ENCODE measurements around the gene LAMTOR1. TPM values are rescaled to one million over a fixed set of nuclear protein-coding genes. Genes with fewer than 3 reads are reported as not detected.

LAMTOR1 gene
- total RNA-seq, 1 donor from 2014 or later: 96.0 TPM

GRCh38 chr11:72075109-72075508, 28.0 kb downstream of the LAMTOR1 start:
- H3K36me3 ChIP-seq: peaks cover 6% of the 10 kb centered on the region
- H3K27ac ChIP-seq: peak overlapping the region; percentile 46
- no peaks in the 10 kb centered on the region for H3K9me3 ChIP-seq
- intact Hi-C loops (cut with DNase I): loop anchor here (5.0 kb wide), 1 partner anchor 33 kb away; no protein-coding TSS in a partner anchor
- H3K4me1 ChIP-seq: peaks cover 46% of the 10 kb centered on the region
- peak in 1 of 2 donors; percentile 34 for ATAC-seq
- TF ChIP-seq, protein P1, sequence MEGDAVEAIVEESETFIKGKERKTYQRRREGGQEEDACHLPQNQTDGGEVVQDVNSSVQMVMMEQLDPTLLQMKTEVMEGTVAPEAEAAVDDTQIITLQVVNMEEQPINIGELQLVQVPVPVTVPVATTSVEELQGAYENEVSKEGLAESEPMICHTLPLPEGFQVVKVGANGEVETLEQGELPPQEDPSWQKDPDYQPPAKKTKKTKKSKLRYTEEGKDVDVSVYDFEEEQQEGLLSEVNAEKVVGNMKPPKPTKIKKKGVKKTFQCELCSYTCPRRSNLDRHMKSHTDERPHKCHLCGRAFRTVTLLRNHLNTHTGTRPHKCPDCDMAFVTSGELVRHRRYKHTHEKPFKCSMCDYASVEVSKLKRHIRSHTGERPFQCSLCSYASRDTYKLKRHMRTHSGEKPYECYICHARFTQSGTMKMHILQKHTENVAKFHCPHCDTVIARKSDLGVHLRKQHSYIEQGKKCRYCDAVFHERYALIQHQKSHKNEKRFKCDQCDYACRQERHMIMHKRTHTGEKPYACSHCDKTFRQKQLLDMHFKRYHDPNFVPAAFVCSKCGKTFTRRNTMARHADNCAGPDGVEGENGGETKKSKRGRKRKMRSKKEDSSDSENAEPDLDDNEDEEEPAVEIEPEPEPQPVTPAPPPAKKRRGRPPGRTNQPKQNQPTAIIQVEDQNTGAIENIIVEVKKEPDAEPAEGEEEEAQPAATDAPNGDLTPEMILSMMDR (IDR thresholded peaks at IDR 0.05): no peak
- DNase-seq: no peak
- H3K4me3 ChIP-seq: no peak overlapping the region
- no peaks in the 10 kb centered on the region for H3K27me3 ChIP-seq (ENCODE audit: low read depth)

- ATAC-seq (peak; percentile 10 to 23), DNase-seq (no peak)
- TF ChIP-seq, protein P1 (IDR thresholded peaks at IDR 0.05): no peak
- H3K36me3 ChIP-seq: peaks cover 13% of the 10 kb centered on the region
- no peaks in the 10 kb centered on the region for H3K27me3 ChIP-seq (ENCODE audit: low read depth)
- no peak overlapping the region for H3K4me3 ChIP-seq
- H3K9me3 ChIP-seq: no peaks in the 10 kb centered on the region
- peaks cover 60% of the 10 kb centered on the region for H3K4me1 ChIP-seq
- peak overlapping the region; percentile 32 for H3K27ac ChIP-seq
- intact Hi-C loops (cut with DNase I): no loop called here
Observed at GRCh38 chr11:72072348-72072747, 30.7 kb downstream of the LAMTOR1 start.

DNA sequence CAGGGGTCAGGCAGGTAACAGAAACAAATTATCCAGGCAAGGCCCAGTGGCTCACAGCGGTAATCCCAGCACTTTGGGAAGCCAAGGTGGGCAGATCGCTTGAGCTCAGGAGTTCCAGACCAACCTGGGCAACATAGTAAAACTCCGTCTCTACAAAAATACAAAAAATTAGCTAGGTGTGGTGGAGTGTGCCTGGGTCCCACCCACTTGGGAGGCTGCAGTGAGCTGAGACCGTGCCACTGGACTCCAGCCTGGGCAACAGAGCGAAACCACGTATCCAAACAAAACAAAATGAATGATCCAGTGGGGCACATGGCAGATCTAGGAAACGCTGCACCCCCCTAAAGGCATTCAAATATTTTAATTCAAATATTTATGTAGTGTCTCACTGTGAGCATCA, 32.6 kb downstream of the LAMTOR1 start:
- Histone ChIP-seq H3K36me3 (peaks cover 7% of the 10 kb centered on the region), H3K4me3 (no peak overlapping the region), H3K27ac (peak overlapping the region; percentile 82), H3K4me1 (peaks cover 74% of the 10 kb centered on the region), H3K9me3 (no peaks in the 10 kb centered on the region), H3K27me3 (ENCODE audit: low read depth) (no peaks in the 10 kb centered on the region)
- intact Hi-C loops (cut with DNase I): no loop called here
- TF ChIP-seq, protein P1 (IDR thresholded peaks at IDR 0.05): no peak
- no peak for ATAC-seq
- DNase-seq: no peak

DNA sequence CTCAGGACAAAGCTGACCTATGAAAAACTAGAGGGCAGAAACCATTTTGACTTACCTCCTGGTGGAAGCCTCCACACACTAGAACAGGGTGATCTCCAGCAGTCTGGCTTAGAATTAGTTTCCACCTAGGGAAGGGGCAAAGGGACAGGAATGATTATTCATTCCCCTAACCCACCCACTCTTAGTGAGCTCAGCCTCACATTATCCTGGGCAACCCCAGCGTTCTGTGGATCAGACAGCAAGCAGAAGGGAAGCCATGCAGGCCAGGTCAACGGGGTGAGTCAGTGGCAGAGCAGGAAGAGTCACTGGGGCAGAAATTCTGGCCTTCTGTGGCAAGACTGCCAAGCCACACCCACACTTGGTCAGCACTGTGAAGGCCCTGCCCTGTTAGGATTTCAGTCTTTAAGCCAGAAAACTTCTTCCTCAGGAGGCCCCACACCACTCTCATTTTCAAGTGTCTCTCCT, 33.3 kb downstream of the LAMTOR1 start:
- H3K36me3 ChIP-seq: peaks cover 7% of the 10 kb centered on the region
- peaks cover 71% of the 10 kb centered on the region for H3K4me1 ChIP-seq
- TF ChIP-seq, protein P1 (IDR thresholded peaks at IDR 0.05): no peak
- H3K4me3 ChIP-seq: peak overlapping the region; percentile 22
- no peaks in the 10 kb centered on the region for H3K27me3 ChIP-seq (ENCODE audit: low read depth)
- ATAC-seq: peak; percentile 97 to 99
- intact Hi-C loops (cut with DNase I): no loop called here
- H3K27ac ChIP-seq: peak overlapping the region; percentile 82
- DNase-seq: peak; percentile 89
- H3K9me3 ChIP-seq: no peaks in the 10 kb centered on the region

- H3K4me3 ChIP-seq: peak overlapping the region; percentile 22
- no peak for DNase-seq
- H3K4me1 ChIP-seq: peaks cover 71% of the 10 kb centered on the region
- ATAC-seq: peak; percentile 68 to 69
- no peaks in the 10 kb centered on the region for H3K9me3 ChIP-seq
- no peaks in the 10 kb centered on the region for H3K27me3 ChIP-seq (ENCODE audit: low read depth)
- TF ChIP-seq, protein P1 (IDR thresholded peaks at IDR 0.05): no peak
- H3K27ac ChIP-seq: peak overlapping the region; percentile 82
- H3K36me3 ChIP-seq: peaks cover 10% of the 10 kb centered on the region
- intact Hi-C loops (cut with DNase I): no loop called here
Observed at GRCh38 chr11:72069200-72069599, 33.9 kb downstream of the LAMTOR1 start.
